ENCODE measurements around the gene OR9G4. TPM values are rescaled to one million over a fixed set of nuclear protein-coding genes. Genes with fewer than 3 reads are reported as not detected.

OR9G4 gene
- not detected in 2 replicates for total RNA-seq

DNA sequence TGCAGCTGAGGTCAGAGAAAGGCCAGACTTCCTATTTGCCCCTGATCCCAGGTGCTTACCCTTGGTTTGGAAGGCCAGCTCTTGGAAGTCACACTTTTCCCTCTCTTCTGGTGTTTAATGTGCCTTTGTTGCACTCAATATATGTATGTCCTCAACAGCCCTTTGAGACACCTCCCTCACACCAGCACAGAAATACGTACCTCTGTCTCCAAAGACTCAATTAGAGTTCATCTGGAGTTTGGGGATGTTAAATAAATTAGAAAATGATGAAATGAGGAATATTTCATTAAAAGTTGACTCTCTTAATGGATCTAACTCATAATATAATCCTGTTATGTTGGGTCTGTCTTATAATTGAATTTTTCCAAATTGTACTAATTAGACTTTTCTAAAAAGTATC is at the start of gene OR9G4:
Gene OR9G4, minus strand, starts transcription at position 101 of the 400 bp plus-strand sequence. CDS start 4,931 bp downstream, outside the sequence.

DNA sequence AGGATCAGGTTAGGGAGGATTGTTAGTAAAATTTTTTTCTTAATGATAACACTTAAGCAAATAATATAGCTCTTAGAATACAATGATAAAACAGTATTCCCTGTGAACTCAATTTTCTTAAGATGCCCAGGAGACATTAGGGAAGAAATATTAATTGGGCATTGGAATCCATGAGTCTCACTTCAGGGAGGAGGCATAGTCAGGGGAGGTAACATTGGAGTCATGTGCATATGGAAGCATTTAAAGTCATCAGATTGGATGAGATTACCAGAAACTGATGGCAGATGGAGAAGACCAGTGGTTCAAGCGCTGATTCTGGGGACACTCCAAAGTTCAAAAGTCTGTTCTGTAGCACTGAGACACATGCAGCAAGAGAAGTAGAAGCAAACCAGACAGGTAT is 49.7 kb downstream of the OR9G4 start, which contains the start of gene OR9G1:
Gene OR9G1, plus strand, starts transcription at position 301 of the 400 bp plus-strand sequence. CDS start 1,293 bp downstream, outside the sequence.

Small RNA genes within 50 kb of the gene (small RNA-seq; reads per million reads assigned to genes)
- gene AP001803.1, result not detected
- not detected for gene MIR6128

Other genes starting within 250 kb of the OR9G4 start
- gene OR5M11, start 205.4 kb downstream of the OR9G4 start, total RNA-seq, result not detected in 2 replicates
- gene OR5M10, start 171.0 kb downstream of the OR9G4 start, total RNA-seq, result not detected in 2 replicates
- gene OR5M1, start 133.8 kb downstream of the OR9G4 start, total RNA-seq, result not detected in 2 replicates
- not detected in 2 replicates for gene OR5AP2, start 106.3 kb downstream of the OR9G4 start, total RNA-seq
- gene OR5AR1, start 85.0 kb downstream of the OR9G4 start, total RNA-seq, result not detected in 2 replicates
- not detected in 2 replicates for gene OR9G1, start 49.6 kb downstream of the OR9G4 start, total RNA-seq
- not detected in 2 replicates for gene OR5AK2, start 240.2 kb upstream of the OR9G4 start, total RNA-seq

Measured in subcutaneous preadipocyte (primary cell).